ENCODE results near the gene NRF1. TPM values are rescaled to one million over a fixed set of nuclear protein-coding genes. Genes with fewer than 3 reads are reported as not detected.

Gene NRF1
- total RNA-seq, 1 experiment from 2014 or later = 14.0 TPM

Small RNA genes lying within 50 kb of the gene (microRNA-seq; reads per million reads assigned to microRNA genes)
- gene MIR182 (ENCODE audit: unreplicated experiment) (11,026 reads per million, percentile 97 among the genes with 10 or more reads in this experiment), gene MIR183 (ENCODE audit: unreplicated experiment) (5,202 reads per million, percentile 91 among the genes with 10 or more reads in this experiment), gene MIR96 (ENCODE audit: unreplicated experiment) (549 reads per million, percentile 74 among the genes with 10 or more reads in this experiment)

Other genes with a start within 250 kb of the NRF1 start
- 5.1 TPM for gene STRIP2, start 177.3 kb upstream of the NRF1 start, total RNA-seq (2021; ENCODE audit: unreplicated experiment)
- 1.4 TPM for gene SMKR1, start 109.2 kb upstream of the NRF1 start, total RNA-seq (2021; ENCODE audit: unreplicated experiment)